ENCODE data around the gene FKBP5.

GRCh38 chr6:35678021-35678654 lies 10.6 kb downstream of the FKBP5 start:
- TF ChIP-seq CEBPB (IDR thresholded peaks at IDR 0.05; ENCODE audit: low read depth, low read length) (no peak), MAZ (IDR thresholded peaks at IDR 0.05; ENCODE audit: borderline replicate concordance, low read depth, low read length) (no peak), CHD1 (IDR thresholded peaks at IDR 0.05; ENCODE audit: low read depth, low read length) (no peak), BHLHE40 (IDR thresholded peaks at IDR 0.05; ENCODE audit: low read depth, low read length) (no peak), ELK1 (IDR thresholded peaks at IDR 0.05; ENCODE audit: borderline replicate concordance, low read depth, low read length) (no peak), POLR2A (IDR thresholded peaks at IDR 0.05; ENCODE audit: low read depth, low read length) (no peak), MXI1 (IDR thresholded peaks at IDR 0.05; ENCODE audit: borderline replicate concordance, low read depth, low read length) (no peak), FOS (IDR thresholded peaks at IDR 0.05; ENCODE audit: low read depth, low read length) (no peak), MAFK (IDR thresholded peaks at IDR 0.05; ENCODE audit: low read depth, low read length) (no peak), RAD21 (IDR thresholded peaks at IDR 0.05; ENCODE audit: low read length) (no peak)
- TF ChIP-seq, protein P1, sequence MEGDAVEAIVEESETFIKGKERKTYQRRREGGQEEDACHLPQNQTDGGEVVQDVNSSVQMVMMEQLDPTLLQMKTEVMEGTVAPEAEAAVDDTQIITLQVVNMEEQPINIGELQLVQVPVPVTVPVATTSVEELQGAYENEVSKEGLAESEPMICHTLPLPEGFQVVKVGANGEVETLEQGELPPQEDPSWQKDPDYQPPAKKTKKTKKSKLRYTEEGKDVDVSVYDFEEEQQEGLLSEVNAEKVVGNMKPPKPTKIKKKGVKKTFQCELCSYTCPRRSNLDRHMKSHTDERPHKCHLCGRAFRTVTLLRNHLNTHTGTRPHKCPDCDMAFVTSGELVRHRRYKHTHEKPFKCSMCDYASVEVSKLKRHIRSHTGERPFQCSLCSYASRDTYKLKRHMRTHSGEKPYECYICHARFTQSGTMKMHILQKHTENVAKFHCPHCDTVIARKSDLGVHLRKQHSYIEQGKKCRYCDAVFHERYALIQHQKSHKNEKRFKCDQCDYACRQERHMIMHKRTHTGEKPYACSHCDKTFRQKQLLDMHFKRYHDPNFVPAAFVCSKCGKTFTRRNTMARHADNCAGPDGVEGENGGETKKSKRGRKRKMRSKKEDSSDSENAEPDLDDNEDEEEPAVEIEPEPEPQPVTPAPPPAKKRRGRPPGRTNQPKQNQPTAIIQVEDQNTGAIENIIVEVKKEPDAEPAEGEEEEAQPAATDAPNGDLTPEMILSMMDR (conservative IDR thresholded peaks at IDR 0.05; ENCODE audit: low read depth, low read length) = no peak
- TF ChIP-seq, protein P2, sequence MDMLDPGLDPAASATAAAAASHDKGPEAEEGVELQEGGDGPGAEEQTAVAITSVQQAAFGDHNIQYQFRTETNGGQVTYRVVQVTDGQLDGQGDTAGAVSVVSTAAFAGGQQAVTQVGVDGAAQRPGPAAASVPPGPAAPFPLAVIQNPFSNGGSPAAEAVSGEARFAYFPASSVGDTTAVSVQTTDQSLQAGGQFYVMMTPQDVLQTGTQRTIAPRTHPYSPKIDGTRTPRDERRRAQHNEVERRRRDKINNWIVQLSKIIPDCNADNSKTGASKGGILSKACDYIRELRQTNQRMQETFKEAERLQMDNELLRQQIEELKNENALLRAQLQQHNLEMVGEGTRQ (IDR thresholded peaks at IDR 0.05; ENCODE audit: low read depth, low read length) = no peak
